HCT116 (cell line): Measurements from ENCODE around the gene MSH4.

Experiments
- CBX3 ChIP-seq: IDR thresholded peaks from 2 replicates; pipeline ENCODE4 v1.6.1; 2012; ENCODE audit warnings: low read depth
- EZH2 ChIP-seq: fragments of 200-600 bp; sonication (generic); IDR thresholded peaks from 2 replicates; pipeline ENCODE4 v1.6.1; 2017; ENCODE audit warnings: antibody characterized with exemption, mixed run types
- MAX ChIP-seq: IDR thresholded peaks from 2 replicates; pipeline ENCODE4 v1.6.1; 2012
- POLR2A ChIP-seq: IDR thresholded peaks from 2 replicates; pipeline ENCODE4 v1.7.0; 2011; ENCODE audit warnings: borderline replicate concordance; ENCODE audit not compliant: insufficient read depth, insufficient read length; ENCODE audit errors: extremely low read depth
- POLR2AphosphoS5 ChIP-seq: IDR thresholded peaks from 2 replicates; pipeline ENCODE4 v1.6.1; 2011; ENCODE audit warnings: mild to moderate bottlenecking, low read depth, low read length, moderate library complexity
- RAD21 ChIP-seq: IDR thresholded peaks from 2 replicates; pipeline ENCODE4 v1.6.1; 2012; ENCODE audit warnings: low read depth, mild to moderate bottlenecking
- SIN3A ChIP-seq: IDR thresholded peaks from 2 replicates; pipeline ENCODE4 v1.6.1; 2012; ENCODE audit warnings: low read depth
- SRF ChIP-seq: IDR thresholded peaks from 2 replicates; pipeline ENCODE4 v1.6.1; 2012; ENCODE audit warnings: low read depth
- ZFX ChIP-seq: fragments of 450-650 bp; IDR thresholded peaks from 2 replicates; pipeline ENCODE4 v1.6.1; 2017
- TF ChIP-seq, protein P1 (sequence below), 3 experiments: fragments of 200-600 bp in 1 of 3; sonication (generic) in 1 of 3; IDR thresholded peaks in 2 of 3; conservative IDR thresholded peaks in 1 of 3; 2 replicates each; pipeline ENCODE4 v1.5.1; 2012 to 2017; ENCODE audit warnings: low read depth in 2 of 3, low read length in 2 of 3, antibody characterized with exemption in 1 of 3, borderline replicate concordance in 1 of 3, control low read depth in 1 of 3, mild to moderate bottlenecking in 1 of 3, mixed read lengths in 1 of 3, mixed run types in 1 of 3, moderate library complexity in 1 of 3; ENCODE audit not compliant: insufficient read depth in 1 of 3

DNA sequence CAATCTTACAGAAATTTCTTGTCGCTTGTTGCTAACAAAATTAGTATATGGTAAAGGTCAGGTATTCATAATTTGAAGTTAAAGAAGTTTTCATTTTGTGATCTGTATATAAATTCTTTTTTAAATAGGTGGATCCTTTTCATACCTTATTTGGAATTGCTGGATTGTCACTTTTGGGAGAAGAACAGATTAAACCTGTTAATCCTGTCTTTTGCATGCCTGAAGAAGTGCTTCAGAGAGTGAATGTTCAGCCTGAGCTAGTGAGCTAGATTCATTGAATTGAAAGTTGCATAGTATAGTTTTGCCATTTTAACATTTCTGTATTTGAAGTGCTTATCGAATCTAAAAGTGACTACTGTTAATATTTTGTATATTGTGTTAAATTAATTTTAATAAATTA lies 2.3 kb upstream of the MSH4 start:
- TF ChIP-seq, protein P1, sequence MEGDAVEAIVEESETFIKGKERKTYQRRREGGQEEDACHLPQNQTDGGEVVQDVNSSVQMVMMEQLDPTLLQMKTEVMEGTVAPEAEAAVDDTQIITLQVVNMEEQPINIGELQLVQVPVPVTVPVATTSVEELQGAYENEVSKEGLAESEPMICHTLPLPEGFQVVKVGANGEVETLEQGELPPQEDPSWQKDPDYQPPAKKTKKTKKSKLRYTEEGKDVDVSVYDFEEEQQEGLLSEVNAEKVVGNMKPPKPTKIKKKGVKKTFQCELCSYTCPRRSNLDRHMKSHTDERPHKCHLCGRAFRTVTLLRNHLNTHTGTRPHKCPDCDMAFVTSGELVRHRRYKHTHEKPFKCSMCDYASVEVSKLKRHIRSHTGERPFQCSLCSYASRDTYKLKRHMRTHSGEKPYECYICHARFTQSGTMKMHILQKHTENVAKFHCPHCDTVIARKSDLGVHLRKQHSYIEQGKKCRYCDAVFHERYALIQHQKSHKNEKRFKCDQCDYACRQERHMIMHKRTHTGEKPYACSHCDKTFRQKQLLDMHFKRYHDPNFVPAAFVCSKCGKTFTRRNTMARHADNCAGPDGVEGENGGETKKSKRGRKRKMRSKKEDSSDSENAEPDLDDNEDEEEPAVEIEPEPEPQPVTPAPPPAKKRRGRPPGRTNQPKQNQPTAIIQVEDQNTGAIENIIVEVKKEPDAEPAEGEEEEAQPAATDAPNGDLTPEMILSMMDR (IDR thresholded peaks at IDR 0.05 in 2 of 3, conservative IDR thresholded peaks at IDR 0.05 in 1 of 3; ENCODE audit: borderline replicate concordance in 1 of 3, insufficient read depth in 1 of 3, low read depth in 2 of 3, low read length in 2 of 3), result no peak
- TF ChIP-seq SIN3A, result no peak
- no peak for TF ChIP-seq RAD21
- TF ChIP-seq POLR2A, result no peak
- no peak for TF ChIP-seq SRF
- no peak for TF ChIP-seq EZH2
- TF ChIP-seq CBX3, result no peak
- no peak for TF ChIP-seq POLR2AphosphoS5
- no peak for TF ChIP-seq MAX
- TF ChIP-seq ZFX, result no peak
